Activated T-helper 1 cell treated with anti-CD3 and anti-CD28 coated beads, Interleukin-12 subunit alpha, Interleukin-12 subunit beta, Interleukin-2, Interleukin-4 antibody, amounts not matched to agents 30 ng/mL and 10 ng/mL and 1 ng/mL, durations not matched to agents 14 hours and 24 hours and 36 hours (primary cell): ENCODE measurements around the gene IFNL1. TPM values are rescaled to one million over a fixed set of nuclear protein-coding genes. Genes with fewer than 3 reads are reported as not detected.
A peak's percentile ranks its signal among the peaks of the same experiment; 100 is the strongest.
"Not testable (repeated sequence)": the region's sequence is repeated elsewhere in the genome, so short reads cannot be mapped to it uniquely, and the experiment has no call there.

Experiments
- DNase-seq: peaks from one replicate; pipeline ENCODE4 v3.0.0; 2021; ENCODE audit warnings: low spot score
- H3K27ac Mint-ChIP-seq: one replicate; pipeline ENCODE4 v1.8.0; 2021; ENCODE audit warnings: mild to moderate bottlenecking, mixed read lengths
- H3K27me3 Mint-ChIP-seq: one replicate; pipeline ENCODE4 v1.8.0; 2022; ENCODE audit warnings: mild to moderate bottlenecking, moderate library complexity, mixed read lengths; ENCODE audit not compliant: insufficient read depth
- H3K36me3 Mint-ChIP-seq: one replicate; pipeline ENCODE4 v1.8.0; 2021; ENCODE audit warnings: low read depth, mixed read lengths
- H3K4me1 Mint-ChIP-seq: one replicate; pipeline ENCODE4 v1.8.0; 2021; ENCODE audit warnings: low read depth, mixed read lengths
- H3K4me3 Mint-ChIP-seq: one replicate; pipeline ENCODE4 v1.8.0; 2021; ENCODE audit warnings: mild to moderate bottlenecking, moderate library complexity, mixed read lengths
- H3K9me3 Mint-ChIP-seq: one replicate; pipeline ENCODE4 v1.8.0; 2021; ENCODE audit warnings: mixed read lengths
- intact Hi-C: fragments of 100-400 bp; cut with micrococcal nuclease; formaldehyde crosslinking; loops from one replicate; pipeline ENCODE4 v1.15.1; 2024
- total RNA-seq: library from RNA; stranded (reverse); gene quantifications from 2 replicates; pipeline ENCODE4 v1.2.3, GENCODE V29; 2022

IFNL1 gene
- total RNA-seq, 1 donor from 2014 or later, result 0.23 TPM

GRCh38 chr19:39333507-39333906 is 37.3 kb downstream of the IFNL1 start:
- intact Hi-C loops, result loop anchor here (10.0 kb wide), 1 partner anchor 359 kb away; the partner anchor contains the start of gene FBXO17

GRCh38 chr19:39334444-39334976 is 38.3 kb downstream of the IFNL1 start:
- H3K27me3 Mint-ChIP-seq, result no peaks in the 10 kb centered on the region
- H3K9me3 Mint-ChIP-seq, result no peaks in the 10 kb centered on the region
- intact Hi-C loops, result loop anchor here (10.0 kb wide), 1 partner anchor 360 kb away; the partner anchor contains the start of gene FBXO17
- H3K4me3 Mint-ChIP-seq, result peak overlapping the region; percentile 96
- peaks cover 30% of the 10 kb centered on the region for H3K36me3 Mint-ChIP-seq
- peak overlapping the region; percentile 96 for H3K27ac Mint-ChIP-seq
- DNase-seq, result no peak
- peaks cover 56% of the 10 kb centered on the region for H3K4me1 Mint-ChIP-seq

More at GRCh38 chr19:39333507-39333906, 37.3 kb downstream of the IFNL1 start:
- H3K27ac Mint-ChIP-seq, result peak overlapping the region; percentile 52
- peaks cover 63% of the 10 kb centered on the region for H3K4me1 Mint-ChIP-seq
- DNase-seq, result no peak
- H3K36me3 Mint-ChIP-seq, result peaks cover 36% of the 10 kb centered on the region
- no peaks in the 10 kb centered on the region for H3K27me3 Mint-ChIP-seq
- peak overlapping the region; percentile 96 for H3K4me3 Mint-ChIP-seq
- H3K9me3 Mint-ChIP-seq, result no peaks in the 10 kb centered on the region

- H3K4me1 Mint-ChIP-seq, result peaks cover 62% of the 10 kb centered on the region
- intact Hi-C loops, result loop anchor here (10.0 kb wide), 1 partner anchor 360 kb away; the partner anchor contains the start of gene FBXO17
Measured at GRCh38 chr19:39335168-39335548, 39.0 kb downstream of the IFNL1 start.

GRCh38 chr19:39336483-39336882 is 40.3 kb downstream of the IFNL1 start:
- Mint-ChIP-seq H3K27me3 (no peaks in the 10 kb centered on the region), H3K4me1 (peaks cover 70% of the 10 kb centered on the region), H3K27ac (peak overlapping the region; percentile 96), H3K36me3 (peaks cover 23% of the 10 kb centered on the region), H3K4me3 (peak overlapping the region; percentile 96), H3K9me3 (no peaks in the 10 kb centered on the region)
- intact Hi-C loops, result loop anchor here (1.0 to 10.0 kb wide), 2 partner anchors 76 to 362 kb away; partner anchors contain the start of genes FBXO17 and PLEKHG2
- DNase-seq, result no peak

More at GRCh38 chr19:39335168-39335548, 39.0 kb downstream of the IFNL1 start:
- peak overlapping the region; percentile 96 for H3K4me3 Mint-ChIP-seq
- H3K27me3 Mint-ChIP-seq, result no peaks in the 10 kb centered on the region
- no peaks in the 10 kb centered on the region for H3K9me3 Mint-ChIP-seq
- peaks cover 30% of the 10 kb centered on the region for H3K36me3 Mint-ChIP-seq
- no peak for DNase-seq
- H3K27ac Mint-ChIP-seq, result peak overlapping the region; percentile 96

- no peaks in the 10 kb centered on the region for H3K9me3 Mint-ChIP-seq
- H3K4me1 Mint-ChIP-seq, result peaks cover 75% of the 10 kb centered on the region
- peak overlapping the region; percentile 99 for H3K4me3 Mint-ChIP-seq
- no peaks in the 10 kb centered on the region for H3K27me3 Mint-ChIP-seq
- no peak for DNase-seq
- H3K27ac Mint-ChIP-seq, result peak overlapping the region; percentile 96
- peaks cover 26% of the 10 kb centered on the region for H3K36me3 Mint-ChIP-seq
- intact Hi-C loops, result loop anchor here (2.0 to 10.0 kb wide), 3 partner anchors 193 to 487 kb away; partner anchors contain the start of genes EID2B and FBXO17
Measured at GRCh38 chr19:39339674-39340073, 43.5 kb downstream of the IFNL1 start.

- intact Hi-C loops, result loop anchor here (2.0 to 5.0 kb wide), 2 partner anchors 193 to 488 kb away; partner anchors contain the start of gene EID2B
- Mint-ChIP-seq H3K4me1 (peaks cover 75% of the 10 kb centered on the region), H3K27ac (peak overlapping the region; percentile 96), H3K36me3 (peaks cover 26% of the 10 kb centered on the region), H3K4me3 (peak overlapping the region; percentile 99)
- DNase-seq, H3K9me3 Mint-ChIP-seq, H3K27me3 Mint-ChIP-seq: not testable (repeated sequence)
Measured at GRCh38 chr19:39340156-39340555, 43.9 kb downstream of the IFNL1 start.

- Mint-ChIP-seq H3K4me1 (peaks cover 78% of the 10 kb centered on the region), H3K36me3 (peaks cover 26% of the 10 kb centered on the region), H3K9me3 (no peaks in the 10 kb centered on the region), H3K4me3 (peak overlapping the region; percentile 99), H3K27ac (peak overlapping the region; percentile 96), H3K27me3 (no peaks in the 10 kb centered on the region)
- DNase-seq, result no peak
- intact Hi-C loops, result loop anchor here (1.0 to 5.0 kb wide), 4 partner anchors 50 to 489 kb away; partner anchors contain the start of genes EID2B, MED29, PAF1 and PAK4
Measured at GRCh38 chr19:39341129-39341718, 45.0 kb downstream of the IFNL1 start.

- H3K9me3 Mint-ChIP-seq, result no peaks in the 10 kb centered on the region
- H3K27ac Mint-ChIP-seq, result peak within 1 kb of the TSS; percentile 96
- DNase-seq, result peak; percentile 99
- peak within 1 kb of the TSS; percentile 99 for H3K4me3 Mint-ChIP-seq
- peaks cover 26% of the 10 kb centered on the region for H3K36me3 Mint-ChIP-seq
- peaks cover 73% of the 10 kb centered on the region for H3K4me1 Mint-ChIP-seq
- no peaks in the 10 kb centered on the region for H3K27me3 Mint-ChIP-seq
- intact Hi-C loops, result loop anchor here (1.0 to 5.0 kb wide), 7 partner anchors 9 to 490 kb away; partner anchors contain the start of genes EID2B, MED29, PAF1 and PAK4
Measured at GRCh38 chr19:39341719-39342604, 45.8 kb downstream of the IFNL1 start, which contains the start of gene SAMD4B. TSS of gene SAMD4B (plus strand) at chr19:39342421. CDS start at chr19:39356894, 14,473 bp downstream.

GRCh38 chr19:39342647-39343305 is 46.6 kb downstream of the IFNL1 start:
- Mint-ChIP-seq H3K9me3 (no peaks in the 10 kb centered on the region), H3K36me3 (peaks cover 27% of the 10 kb centered on the region), H3K4me3 (peak overlapping the region; percentile 83), H3K27ac (peak overlapping the region; percentile 85), H3K27me3 (no peaks in the 10 kb centered on the region), H3K4me1 (peaks cover 73% of the 10 kb centered on the region)
- no peak for DNase-seq
- intact Hi-C loops, result loop anchor here (1.0 to 5.0 kb wide), 4 partner anchors 9 to 490 kb away; partner anchors contain the start of genes PLEKHG2 and SUPT5H

- H3K27ac Mint-ChIP-seq, result no peak overlapping the region
- intact Hi-C loops, result no loop called here
Measured at GRCh38 chr19:39345956-39346355, 49.7 kb downstream of the IFNL1 start.

GRCh38 chr19:39347332-39348164 is 51.3 kb downstream of the IFNL1 start:
- H3K4me3 Mint-ChIP-seq, result no peak overlapping the region
- H3K27ac Mint-ChIP-seq, result no peak overlapping the region
- H3K9me3 Mint-ChIP-seq, result no peaks in the 10 kb centered on the region
- H3K36me3 Mint-ChIP-seq, result peaks cover 50% of the 10 kb centered on the region
- DNase-seq, result no peak
- H3K4me1 Mint-ChIP-seq, result peaks cover 79% of the 10 kb centered on the region
- H3K27me3 Mint-ChIP-seq, result no peaks in the 10 kb centered on the region
- intact Hi-C loops, result no loop called here

More at GRCh38 chr19:39345956-39346355, 49.7 kb downstream of the IFNL1 start:
- Mint-ChIP-seq H3K36me3 (peaks cover 38% of the 10 kb centered on the region), H3K4me3 (no peak overlapping the region), H3K9me3 (no peaks in the 10 kb centered on the region), H3K4me1 (peaks cover 73% of the 10 kb centered on the region), H3K27me3 (no peaks in the 10 kb centered on the region)
- DNase-seq, result no peak
